ENCODE data around the gene REXO4.
"Not testable (repeated sequence)": the region's sequence is repeated elsewhere in the genome, so short reads cannot be mapped to it uniquely, and the experiment has no call there.

REXO4 gene

GRCh38 chr9:133377721-133378216 lies 40.0 kb downstream of the REXO4 start (continued):
- TF ChIP-seq ZNF311 (tag by site-specific recombination; IDR thresholded peaks at IDR 0.05; ENCODE audit: borderline replicate concordance) (no peak), ZNF121 (tag by site-specific recombination; IDR thresholded peaks at IDR 0.05) (no peak), ZNF23 (tag by site-specific recombination; IDR thresholded peaks at IDR 0.05; ENCODE audit: borderline replicate concordance) (no peak), ZNF518A (tag by site-specific recombination; conservative IDR thresholded peaks at IDR 0.05; ENCODE audit: low read depth) (no peak), ZFP37 (tag by site-specific recombination; IDR thresholded peaks at IDR 0.05) (no peak)

- not testable (repeated sequence) for H3K27ac ChIP-seq (ENCODE audit: extremely low read depth, low read depth, low read length); H3K4me3 ChIP-seq (ENCODE audit: low read depth, low read length); H3K4me1 ChIP-seq (ENCODE audit: control insufficient read depth, insufficient read depth, low read length); H3K9me3 ChIP-seq (ENCODE audit: control insufficient read depth, insufficient read depth, low read depth, low read length)
- CTCF ChIA-PET, result interaction anchor here (0.5 to 1.6 kb wide), 9 partner anchors 17 to 350 kb away, joined by 3 to 7 read pairs (median 3); partner anchors contain the start of genes SURF1 and SURF2
- POLR2A ChIA-PET, result interaction anchor here (0.9 to 3.0 kb wide), 7 partner anchors 17 to 82 kb away, joined by 3 to 18 read pairs (median 5); partner anchors contain the start of genes CACFD1, MED22, RPL7A and SURF1
- peaks cover 7 to 12% of the 10 kb centered on the region in 2 experiments; a peak in 2 of 3 replicates for H3K36me3 ChIP-seq (ENCODE audit: control insufficient read depth in 2 of 2, insufficient read depth in 1 of 2, low read length in 2 of 2)
These were observed 40.5 kb downstream of the REXO4 start for GRCh38 chr9:133377280-133377679.

GRCh38 chr9:133375724-133376654 lies 41.8 kb downstream of the REXO4 start, which contains the start of the genes STKLD1 and SURF4:
TSS of gene STKLD1 (plus strand) at chr9:133376366. CDS start at chr9:133376474, 108 bp downstream.
TSS of gene SURF4 (minus strand) at chr9:133376060. CDS start at chr9:133375969, 91 bp downstream.
- POLR2A ChIA-PET, result interaction anchor here (0.7 to 3.9 kb wide), 10 partner anchors 11 to 109 kb away, joined by 3 to 18 read pairs (median 8); partner anchors contain the start of genes CACFD1, MED22, RPL7A and SLC2A6
- H3K27ac ChIP-seq (ENCODE audit: extremely low read depth, low read depth, low read length), result peak within 1 kb of the TSS; percentile 93
- TF ChIP-seq ZBTB44 (tag by site-specific recombination; IDR thresholded peaks at IDR 0.05) (0 out of 2 replicates have a peak, but pooled peaks have one; percentile 20), ZBTB21 (tag by site-specific recombination; IDR thresholded peaks at IDR 0.05) (no peak), GLIS1 (tag by site-specific recombination; IDR thresholded peaks at IDR 0.05) (peak; percentile 93), ZNF449 (tag by site-specific recombination; IDR thresholded peaks at IDR 0.05) (0 out of 2 replicates have a peak, but pooled peaks have one; percentile 52), ZNF335 (tag by site-specific recombination; conservative IDR thresholded peaks at IDR 0.05) (peak; percentile 52; the same call in 1 of the 2 replicates), ELK4 (IDR thresholded peaks at IDR 0.05; ENCODE audit: borderline replicate concordance, low read depth, low read length) (no peak), ZNF18 (tag by site-specific recombination; IDR thresholded peaks at IDR 0.05) (no peak), KLF10 (tag by site-specific recombination; IDR thresholded peaks at IDR 0.05) (peak; percentile 52; the same call in 1 of the 2 replicates), ZBTB8A (tag by site-specific recombination; IDR thresholded peaks at IDR 0.05) (peak; percentile 49; the same call in 1 of the 2 replicates), BCL6B (tag by site-specific recombination; IDR thresholded peaks at IDR 0.05) (no peak)

More at GRCh38 chr9:133375724-133376654, 41.8 kb downstream of the REXO4 start, which contains the start of the genes STKLD1 and SURF4:
- Histone ChIP-seq H3K9me3 (ENCODE audit: control insufficient read depth, insufficient read depth, low read depth, low read length) (no peaks in the 10 kb centered on the region), H3K36me3 (ENCODE audit: control insufficient read depth in 2 of 2, insufficient read depth in 1 of 2, low read length in 2 of 2) (peaks cover 7 to 25% of the 10 kb centered on the region in 2 experiments; a peak in 2 of 3 replicates), H3K4me3 (ENCODE audit: low read depth, low read length) (peak within 1 kb of the TSS; percentile 57), H3K4me1 (ENCODE audit: control insufficient read depth, insufficient read depth, low read length) (peaks cover 5% of the 10 kb centered on the region)
- CTCF ChIA-PET, result interaction anchor here (0.6 to 0.9 kb wide), 6 partner anchors 16 to 351 kb away, joined by 3 to 4 read pairs (median 3); no protein-coding TSS in a partner anchor

All from HEK293 (cell line).